ENCODE results near the gene MBD5.

DNA sequence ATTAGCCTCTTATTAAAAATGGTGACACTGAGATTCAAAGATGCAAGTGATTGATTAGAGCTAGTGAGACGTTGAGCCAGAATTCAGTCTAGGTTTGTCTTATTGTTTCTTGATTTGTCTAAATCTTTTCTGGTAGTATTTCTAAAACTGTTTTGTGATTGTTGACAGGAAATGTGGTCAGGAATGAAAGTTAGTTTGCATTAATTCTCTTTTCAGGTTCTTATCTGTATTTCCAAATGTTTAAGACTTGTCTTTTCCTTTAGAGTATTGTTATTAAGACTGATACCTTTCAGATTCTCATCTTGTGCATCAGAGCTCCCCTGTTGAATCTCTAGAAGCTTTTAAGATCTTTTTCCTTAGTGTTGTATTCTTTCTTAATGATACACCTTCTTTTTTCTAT, 89.3 kb downstream of the MBD5 start:
- TF ChIP-seq POLR2A (IDR thresholded peaks at IDR 0.05; ENCODE audit: low read depth, low read length) = no peak
- TF ChIP-seq RFX5 (IDR thresholded peaks at IDR 0.05; ENCODE audit: low read depth, low read length) = no peak
- TF ChIP-seq, protein P1, sequence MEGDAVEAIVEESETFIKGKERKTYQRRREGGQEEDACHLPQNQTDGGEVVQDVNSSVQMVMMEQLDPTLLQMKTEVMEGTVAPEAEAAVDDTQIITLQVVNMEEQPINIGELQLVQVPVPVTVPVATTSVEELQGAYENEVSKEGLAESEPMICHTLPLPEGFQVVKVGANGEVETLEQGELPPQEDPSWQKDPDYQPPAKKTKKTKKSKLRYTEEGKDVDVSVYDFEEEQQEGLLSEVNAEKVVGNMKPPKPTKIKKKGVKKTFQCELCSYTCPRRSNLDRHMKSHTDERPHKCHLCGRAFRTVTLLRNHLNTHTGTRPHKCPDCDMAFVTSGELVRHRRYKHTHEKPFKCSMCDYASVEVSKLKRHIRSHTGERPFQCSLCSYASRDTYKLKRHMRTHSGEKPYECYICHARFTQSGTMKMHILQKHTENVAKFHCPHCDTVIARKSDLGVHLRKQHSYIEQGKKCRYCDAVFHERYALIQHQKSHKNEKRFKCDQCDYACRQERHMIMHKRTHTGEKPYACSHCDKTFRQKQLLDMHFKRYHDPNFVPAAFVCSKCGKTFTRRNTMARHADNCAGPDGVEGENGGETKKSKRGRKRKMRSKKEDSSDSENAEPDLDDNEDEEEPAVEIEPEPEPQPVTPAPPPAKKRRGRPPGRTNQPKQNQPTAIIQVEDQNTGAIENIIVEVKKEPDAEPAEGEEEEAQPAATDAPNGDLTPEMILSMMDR (conservative IDR thresholded peaks at IDR 0.05; ENCODE audit: low read depth, low read length) = no peak
- TF ChIP-seq MXI1 (IDR thresholded peaks at IDR 0.05; ENCODE audit: borderline replicate concordance, low read depth, low read length) = no peak
- no peak for TF ChIP-seq MAFK (IDR thresholded peaks at IDR 0.05; ENCODE audit: low read depth, low read length)
- no peak for TF ChIP-seq RAD21 (IDR thresholded peaks at IDR 0.05; ENCODE audit: low read length)
- TF ChIP-seq FOS (IDR thresholded peaks at IDR 0.05; ENCODE audit: low read depth, low read length) = no peak
- TF ChIP-seq, protein P2, sequence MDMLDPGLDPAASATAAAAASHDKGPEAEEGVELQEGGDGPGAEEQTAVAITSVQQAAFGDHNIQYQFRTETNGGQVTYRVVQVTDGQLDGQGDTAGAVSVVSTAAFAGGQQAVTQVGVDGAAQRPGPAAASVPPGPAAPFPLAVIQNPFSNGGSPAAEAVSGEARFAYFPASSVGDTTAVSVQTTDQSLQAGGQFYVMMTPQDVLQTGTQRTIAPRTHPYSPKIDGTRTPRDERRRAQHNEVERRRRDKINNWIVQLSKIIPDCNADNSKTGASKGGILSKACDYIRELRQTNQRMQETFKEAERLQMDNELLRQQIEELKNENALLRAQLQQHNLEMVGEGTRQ (IDR thresholded peaks at IDR 0.05; ENCODE audit: low read depth, low read length) = no peak
- no peak for TF ChIP-seq SMC3 (IDR thresholded peaks at IDR 0.05; ENCODE audit: low read depth, low read length)
- no peak for TF ChIP-seq CEBPB (IDR thresholded peaks at IDR 0.05; ENCODE audit: low read depth, low read length)
- TF ChIP-seq MAZ (IDR thresholded peaks at IDR 0.05; ENCODE audit: borderline replicate concordance, low read depth, low read length) = no peak

Data from IMR-90 (cell line).